NOMO-1 treated with DMSO at 0.1 percent for 48 hours (cell line): ENCODE results near the gene EDEM1.
A peak's percentile ranks its signal among the peaks of the same experiment; 100 is the strongest.
"Not testable (repeated sequence)": the region's sequence is repeated elsewhere in the genome, so short reads cannot be mapped to it uniquely, and the experiment has no call there.

Experiments
- DNase-seq: peaks from one replicate; lab custom pipeline; 2025; ENCODE audit not compliant: unreplicated experiment; lab: John Stamatoyannopoulos, UW

The EDEM1 gene

DNA sequence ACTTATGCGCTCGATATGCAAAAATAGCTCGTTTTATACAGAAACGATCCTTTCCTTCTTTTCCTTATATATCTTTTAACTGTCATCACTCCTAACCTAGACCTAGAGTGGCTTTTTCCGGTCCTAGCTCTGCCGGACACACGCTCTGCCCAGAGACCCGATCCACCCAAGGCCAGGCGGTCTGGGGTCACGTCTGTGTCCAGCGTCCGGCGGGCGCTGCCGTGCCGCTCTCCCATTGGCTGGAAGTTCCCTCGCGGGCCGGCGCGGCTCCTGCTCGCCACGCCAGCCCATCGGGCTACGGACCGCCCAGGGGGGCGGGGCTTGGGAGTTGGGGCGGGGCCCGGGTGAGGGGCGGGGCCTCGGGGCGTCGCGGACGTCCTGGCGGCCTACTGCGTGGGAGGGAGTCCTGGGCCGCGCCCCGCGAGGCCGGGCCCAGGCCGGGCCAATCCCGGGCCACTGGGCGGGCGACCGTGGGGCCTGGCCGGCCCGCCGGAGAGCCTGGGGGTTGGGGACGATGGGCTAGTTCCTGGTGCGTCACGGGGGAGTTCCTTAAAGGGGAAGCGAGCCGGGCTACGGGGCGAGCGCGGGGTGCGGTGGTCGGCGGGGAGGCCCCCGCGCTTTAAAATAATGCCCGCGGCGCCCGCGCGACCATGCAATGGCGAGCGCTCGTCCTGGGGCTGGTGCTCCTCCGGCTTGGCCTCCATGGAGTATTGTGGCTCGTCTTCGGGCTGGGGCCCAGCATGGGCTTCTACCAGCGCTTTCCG is at the start of gene EDEM1:
Gene EDEM1 (plus strand): TSS at position 552 of the 764 bp plus-strand sequence. CDS start 99 bp downstream, at position 651.
- peak; percentile 95 for DNase-seq

DNA sequence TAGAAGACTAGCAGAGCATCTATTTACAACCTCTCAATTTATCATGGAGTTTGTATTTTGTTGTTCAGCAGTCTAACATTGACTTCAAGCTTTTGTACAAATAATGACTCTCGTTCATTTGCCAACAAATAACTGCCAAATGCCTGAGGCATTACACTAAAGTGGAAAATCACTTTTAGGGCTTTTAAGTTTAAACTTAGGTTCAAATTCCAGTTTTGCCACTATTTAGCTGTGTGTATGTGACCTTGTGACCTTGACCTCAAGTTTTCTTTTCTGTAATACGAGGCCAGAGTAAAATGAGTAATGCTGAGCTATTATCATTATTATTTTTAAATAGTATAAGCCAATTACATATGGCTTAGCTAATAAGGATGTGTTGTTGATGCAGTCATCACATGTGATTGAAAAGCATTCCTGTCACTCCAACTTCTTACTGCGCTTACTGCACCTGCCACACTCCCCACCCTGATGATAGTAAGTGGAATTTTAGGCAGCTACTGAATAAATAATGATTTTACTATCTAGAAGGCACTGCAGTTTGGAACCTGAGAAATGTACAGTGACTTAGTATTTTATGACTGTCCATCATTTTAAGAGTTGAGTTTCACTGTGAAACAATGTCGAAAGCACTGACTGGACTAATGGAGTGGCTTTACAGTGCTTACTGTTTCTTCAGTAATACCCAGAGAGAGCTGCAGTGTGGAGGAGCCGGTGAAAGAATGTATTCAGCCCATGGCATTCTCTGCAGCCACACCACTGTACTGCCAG is 49.1 kb upstream of the EDEM1 start:
- DNase-seq: no peak

DNA sequence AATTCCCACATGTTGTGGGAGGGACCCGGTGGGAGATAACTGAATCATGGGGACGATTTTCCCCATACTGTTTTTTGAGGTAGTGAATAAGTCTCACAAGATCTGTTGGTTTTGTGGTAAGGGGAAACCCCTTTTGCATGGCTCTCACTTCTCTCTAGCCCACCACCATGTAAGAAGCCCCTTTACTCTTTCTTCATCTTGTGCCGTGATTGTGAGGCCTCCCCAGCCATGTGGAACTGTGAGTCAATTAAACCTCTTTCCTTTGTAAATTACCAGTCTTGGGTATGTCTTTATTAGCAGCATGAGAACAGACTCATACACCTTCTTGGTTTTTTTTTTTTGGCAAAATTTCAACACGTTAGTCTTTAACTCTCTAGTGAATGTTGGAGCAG is 47.3 kb upstream of the EDEM1 start:
- DNase-seq: no peak

DNA sequence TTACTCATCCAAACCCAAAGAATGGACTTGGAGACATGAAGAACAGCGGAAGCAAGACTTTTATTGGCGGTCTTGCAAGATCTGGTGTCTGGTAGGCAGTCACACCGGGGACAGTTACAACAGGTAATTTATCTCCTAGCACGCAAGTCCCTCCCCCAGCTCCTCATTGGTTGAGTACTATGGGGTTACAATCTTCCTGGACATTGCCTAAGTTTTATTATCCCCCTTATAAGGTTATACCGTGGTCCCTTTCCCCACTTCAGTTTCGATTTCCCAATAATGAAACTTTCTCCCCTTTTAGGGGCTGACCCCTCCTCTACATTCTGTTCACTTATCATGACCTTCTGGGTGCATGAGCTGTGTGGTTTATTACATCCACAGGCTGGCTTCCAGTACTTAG is 46.7 kb upstream of the EDEM1 start:
- peak; percentile 78 for DNase-seq

DNA sequence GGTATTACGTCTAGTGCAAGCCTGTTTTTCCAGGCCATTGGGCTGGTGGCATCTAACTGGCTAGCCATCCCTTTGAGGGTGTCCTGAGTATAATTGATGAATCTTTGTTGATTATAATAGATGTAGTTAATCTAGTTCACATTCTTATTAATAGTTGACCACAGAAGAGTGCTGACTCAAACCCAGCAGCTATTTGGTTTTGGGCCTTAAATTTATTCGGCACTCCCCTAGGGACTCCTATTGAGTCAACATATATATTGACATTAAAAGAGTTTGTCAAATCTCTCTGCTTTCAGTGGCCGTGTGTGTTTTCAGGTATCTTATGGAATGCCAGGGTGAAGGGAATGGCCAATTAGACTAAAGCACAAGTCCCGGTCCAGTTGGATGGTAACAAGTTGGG is 45.7 kb upstream of the EDEM1 start:
- DNase-seq: no peak

DNA sequence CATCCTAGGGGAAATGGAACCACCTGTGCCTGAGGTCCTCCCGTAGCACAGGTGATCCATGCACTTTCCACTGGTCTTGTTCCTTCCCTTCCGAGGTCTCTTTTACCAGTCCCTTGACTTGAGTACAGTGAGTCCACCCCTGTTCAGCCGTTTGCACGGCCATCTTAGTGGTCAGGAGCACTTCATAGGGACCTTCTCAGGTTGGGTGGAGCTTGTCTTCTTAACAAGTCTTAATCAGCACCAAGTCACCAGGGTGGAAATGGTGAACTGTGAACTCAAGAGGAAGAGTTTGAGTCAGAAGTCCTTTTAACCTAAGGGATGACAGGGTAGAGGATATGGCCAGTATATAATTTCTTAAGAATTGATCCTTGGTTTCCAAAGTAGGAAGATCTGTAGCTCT is 44.0 kb upstream of the EDEM1 start:
- no peak for DNase-seq

DNA sequence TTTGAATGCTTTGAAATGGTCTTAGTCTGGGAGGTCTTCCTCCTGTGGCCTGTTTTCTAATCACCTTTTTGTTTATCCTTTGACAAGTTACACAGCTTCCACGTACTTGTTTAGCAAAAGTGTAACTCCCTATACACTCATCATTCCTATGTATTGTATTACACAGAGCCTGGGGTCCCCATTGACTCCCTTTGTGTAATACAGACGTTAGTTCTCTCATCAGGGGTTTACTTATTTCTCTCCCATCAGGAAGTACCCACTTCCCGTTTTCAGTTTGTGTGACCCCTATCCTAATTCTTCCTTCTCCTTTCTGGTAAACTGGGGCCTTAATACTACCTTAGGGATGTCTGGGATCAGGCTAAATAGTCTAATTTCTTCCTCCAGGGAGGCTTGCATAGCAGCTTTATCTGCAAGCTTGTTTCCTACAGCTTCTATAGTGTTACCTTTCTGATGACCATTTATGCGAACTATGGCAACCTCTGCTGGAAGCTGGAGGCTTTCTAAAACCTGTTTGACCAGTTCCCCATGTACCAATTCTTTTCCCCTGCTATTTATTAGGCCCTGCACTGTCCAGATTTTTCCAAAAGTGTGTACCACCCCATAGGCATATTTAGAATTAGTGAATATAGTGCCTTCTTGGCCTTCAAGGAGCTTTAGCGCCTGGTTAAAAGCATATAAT is 43.1 kb upstream of the EDEM1 start:
- DNase-seq: peak; percentile 54

DNA sequence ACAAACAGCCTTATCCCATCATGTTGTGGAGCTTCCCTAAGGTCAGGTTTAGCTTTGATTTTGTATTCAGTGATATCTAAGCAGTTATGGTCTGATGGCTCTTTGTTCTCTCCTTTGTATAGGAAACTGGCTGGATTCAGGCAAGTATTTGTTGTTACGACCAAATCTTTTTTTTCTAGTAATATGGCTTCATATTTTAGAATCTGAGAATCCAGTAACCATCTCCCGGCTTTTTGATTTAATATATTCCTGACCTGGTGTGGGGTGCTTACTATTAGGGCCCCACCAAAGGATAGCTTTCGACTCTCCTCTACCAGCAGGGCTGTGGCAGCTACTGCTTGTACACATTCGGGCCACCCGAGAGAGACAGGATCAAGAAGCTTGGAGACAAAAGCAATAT is 42.4 kb upstream of the EDEM1 start:
- DNase-seq: no peak

DNA sequence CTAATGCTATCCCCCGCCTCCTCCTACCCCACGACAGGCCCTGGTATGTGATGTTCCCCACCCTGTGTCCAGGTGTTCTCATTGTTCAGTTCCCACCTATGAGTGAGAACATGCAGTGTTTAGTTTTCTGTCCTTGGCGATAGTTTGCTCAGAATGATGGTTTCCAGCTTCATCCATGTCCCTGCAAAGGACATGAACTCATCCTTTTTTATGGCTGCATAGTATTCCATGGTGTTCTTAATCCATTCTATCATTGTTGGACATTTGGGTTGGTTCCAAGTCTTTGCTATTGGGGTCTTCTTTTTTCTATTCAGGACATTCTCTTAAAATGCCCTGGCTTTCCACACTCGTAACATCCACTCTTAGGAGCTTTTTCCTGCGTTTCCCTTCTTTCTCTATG is 40.4 kb upstream of the EDEM1 start:
- DNase-seq: not testable (repeated sequence)

DNA sequence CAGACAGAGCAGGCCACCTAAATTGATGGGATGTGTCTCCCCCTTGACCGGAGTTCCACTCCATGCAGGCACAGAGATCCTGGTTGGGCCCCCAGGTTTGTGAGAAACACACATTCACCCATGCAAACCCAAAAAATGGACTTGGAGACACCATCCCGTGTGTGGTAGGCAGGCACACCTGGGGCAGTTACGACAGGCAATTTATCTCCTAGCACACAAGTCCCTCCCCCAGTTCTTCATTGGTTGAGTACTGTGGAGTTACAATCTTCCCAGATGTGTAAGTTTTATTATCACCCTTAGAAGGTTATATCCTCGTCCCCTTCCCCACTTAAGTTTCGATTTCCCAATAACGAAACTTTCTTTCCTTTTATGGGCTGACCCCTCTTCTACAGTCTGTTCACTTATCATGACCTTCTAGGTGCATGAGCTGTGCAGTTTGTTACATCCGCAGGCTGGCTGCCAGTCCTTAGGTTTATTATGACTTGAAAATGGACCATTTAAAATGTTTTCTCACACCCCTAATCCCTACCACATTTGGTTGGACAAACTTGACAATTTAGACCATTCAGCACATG is 38.1 kb upstream of the EDEM1 start:
- DNase-seq: peak; percentile 47

DNA sequence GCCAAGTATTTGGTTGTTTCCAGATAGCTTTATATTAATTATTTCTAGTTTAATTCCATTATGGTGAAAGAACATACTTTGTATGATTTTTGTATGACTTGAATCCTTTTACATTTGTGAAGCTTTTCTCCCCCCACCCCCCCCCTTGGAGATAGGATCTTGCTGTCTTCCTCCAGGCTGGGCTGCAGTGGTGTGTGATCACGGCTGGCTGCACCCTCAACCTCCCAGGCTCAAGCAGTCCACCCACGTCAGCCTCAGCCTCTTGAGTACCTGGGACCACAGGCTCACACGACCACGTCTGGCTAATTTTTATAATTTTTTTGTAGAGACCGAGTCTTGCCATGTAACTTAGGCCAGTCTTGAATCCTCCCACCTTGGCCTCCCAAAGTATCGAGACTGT is 35.9 kb upstream of the EDEM1 start:
- no peak for DNase-seq

DNA sequence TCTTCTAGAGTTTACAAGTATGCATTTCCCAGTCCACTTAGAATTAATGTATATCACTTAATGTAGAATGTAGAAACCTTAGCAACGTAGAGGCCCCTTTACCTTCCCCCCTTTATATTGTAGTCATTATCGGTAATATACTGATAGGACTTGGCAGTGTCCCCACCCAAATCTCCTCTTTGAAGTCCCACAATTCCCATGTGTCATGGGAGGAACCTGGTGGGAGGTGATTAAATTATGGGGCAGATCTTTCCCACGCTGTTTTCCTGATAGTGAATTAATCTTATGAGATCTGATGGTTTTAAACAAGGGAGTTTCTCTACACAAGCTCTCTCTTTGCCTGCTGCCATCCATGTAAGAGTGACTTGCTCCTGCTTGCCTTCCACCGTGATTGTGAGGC is 34.4 kb upstream of the EDEM1 start:
- DNase-seq: no peak

DNA sequence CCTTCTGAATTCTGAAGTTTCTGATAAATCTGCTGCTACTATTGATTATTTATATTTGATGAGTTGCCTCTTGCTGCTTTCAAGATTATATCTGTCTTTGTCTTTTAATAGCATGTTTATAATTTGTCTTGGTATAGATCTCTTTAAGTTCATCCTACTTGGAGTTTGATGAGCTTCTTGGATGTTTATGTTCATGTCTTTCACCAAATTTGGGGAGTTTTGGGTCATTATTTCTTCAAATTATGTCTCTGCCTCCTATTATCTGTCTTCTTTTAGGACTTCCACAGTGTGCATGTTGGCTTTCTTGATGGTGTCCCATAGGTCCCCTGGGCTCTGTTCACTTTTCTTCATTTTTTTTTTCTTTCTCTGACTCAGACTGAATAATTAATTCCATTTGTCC is 32.3 kb upstream of the EDEM1 start:
- DNase-seq: no peak

DNA sequence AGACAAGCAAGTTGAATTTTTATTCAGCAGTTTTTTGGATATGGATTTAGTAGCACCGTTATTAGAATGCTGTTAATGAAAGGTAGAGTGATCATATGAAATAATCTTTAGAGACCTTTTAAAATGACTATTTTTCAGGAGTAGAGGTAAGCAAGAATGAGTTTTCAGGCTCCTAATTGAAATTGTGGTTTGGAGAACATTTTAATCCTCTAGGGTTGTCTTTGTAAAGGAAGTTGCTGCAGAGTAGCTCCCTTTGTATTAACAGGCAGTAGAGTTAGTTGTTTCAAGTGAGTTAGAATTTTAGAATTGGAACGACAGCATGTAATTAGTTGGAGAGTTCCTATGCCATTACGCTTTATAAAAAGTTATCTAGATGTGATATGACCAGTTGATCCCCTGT is 27.2 kb upstream of the EDEM1 start:
- no peak for DNase-seq

DNA sequence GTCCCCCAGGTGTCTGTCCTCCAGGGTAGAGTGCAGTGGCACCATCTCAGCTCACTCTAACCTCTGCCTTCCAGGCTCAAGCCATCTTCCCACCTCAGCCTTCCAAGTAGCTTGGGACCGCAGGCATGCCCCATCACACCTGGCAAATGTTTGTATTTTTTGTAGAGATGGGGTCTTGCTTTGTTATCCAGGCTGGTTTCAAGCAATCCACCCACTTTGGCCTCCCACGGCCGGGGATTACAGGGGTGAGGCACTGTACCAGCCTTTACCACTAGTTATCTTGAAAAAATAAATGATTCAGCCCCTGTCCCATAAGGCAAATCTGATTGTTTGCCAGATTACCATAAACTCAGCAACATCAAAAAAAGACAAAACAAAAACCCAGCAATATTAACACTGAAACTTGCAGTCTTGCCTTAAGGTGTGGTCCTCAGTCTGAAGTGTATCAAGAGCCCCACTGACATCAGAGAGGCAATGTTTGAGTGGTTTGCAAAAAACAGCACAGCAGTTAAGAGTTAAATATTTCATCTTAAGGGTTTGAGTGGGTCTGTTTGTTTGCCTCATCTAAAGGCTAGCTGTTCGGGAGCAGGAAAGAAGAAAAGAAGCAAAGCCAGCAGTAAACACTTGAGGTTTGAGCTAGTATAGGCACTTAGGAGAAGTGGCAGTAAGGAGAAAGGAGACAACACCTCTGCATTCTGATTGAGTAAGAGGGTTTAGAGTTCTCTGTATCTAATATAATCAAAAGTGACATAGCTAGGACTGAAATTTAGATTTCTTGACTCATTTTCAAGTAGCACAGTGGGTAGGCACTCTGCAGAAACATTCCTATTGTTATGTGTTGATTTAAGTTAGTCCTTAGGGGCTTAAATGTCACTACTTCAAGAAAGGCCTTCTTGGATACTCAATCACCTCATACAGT is 26.3 kb upstream of the EDEM1 start:
- no peak for DNase-seq

DNA sequence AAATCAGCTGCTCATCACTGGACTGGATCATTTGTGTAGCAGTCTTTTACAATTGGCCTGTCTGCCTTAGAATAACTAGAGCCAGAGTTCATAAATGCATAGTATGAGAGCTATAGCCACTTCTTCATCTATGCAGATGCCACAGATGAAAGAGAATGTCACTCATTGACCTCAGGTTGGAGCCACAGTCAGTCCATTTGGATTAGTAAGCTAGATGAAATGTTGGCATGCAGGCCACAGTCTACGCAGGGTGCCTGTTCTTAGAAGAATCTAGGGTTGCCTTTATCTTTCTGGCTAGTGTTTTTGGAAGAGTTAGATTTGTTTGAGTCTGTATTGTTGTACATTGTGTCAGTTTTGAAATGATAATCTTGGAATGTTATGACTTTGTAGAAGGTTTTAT is 25.4 kb upstream of the EDEM1 start:
- DNase-seq: no peak

DNA sequence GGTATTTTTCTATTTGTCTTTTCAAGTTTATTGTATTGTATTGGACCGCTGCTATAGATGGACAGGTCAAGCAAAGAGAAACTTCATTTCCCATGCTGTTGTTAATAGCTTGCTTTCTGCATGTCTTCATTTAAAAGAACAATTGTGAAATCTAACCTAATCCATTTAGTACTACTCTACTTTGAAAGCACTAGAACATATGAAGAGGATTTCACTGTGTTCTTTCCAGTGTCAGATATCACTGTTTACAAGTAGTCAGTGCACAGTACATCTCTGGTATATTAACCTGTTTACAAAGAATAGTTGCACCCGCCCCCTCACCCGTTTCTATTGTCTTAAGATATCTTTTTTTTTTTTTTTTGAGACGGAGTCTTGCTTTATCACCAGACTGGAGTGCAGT is 21.8 kb upstream of the EDEM1 start:
- DNase-seq: no peak

DNA sequence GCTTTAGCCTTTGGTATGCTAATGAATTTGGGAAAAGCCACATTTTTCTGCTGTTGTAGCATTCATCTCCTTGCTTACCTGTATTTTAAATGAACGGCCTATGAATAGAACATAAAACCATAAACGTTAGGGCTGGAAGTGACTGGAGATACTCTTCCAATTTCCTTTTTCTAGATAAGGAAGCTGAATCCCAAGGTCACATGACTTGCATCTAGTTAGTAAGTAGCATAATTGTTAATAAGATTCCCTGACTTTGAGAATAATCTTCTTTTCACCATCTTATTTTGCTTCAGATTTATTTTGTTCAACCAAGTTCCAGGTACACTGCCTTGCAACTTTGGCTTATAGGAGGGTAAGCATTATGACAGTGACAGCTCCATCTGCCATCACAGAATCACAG is 20.7 kb upstream of the EDEM1 start:
- no peak for DNase-seq

DNA sequence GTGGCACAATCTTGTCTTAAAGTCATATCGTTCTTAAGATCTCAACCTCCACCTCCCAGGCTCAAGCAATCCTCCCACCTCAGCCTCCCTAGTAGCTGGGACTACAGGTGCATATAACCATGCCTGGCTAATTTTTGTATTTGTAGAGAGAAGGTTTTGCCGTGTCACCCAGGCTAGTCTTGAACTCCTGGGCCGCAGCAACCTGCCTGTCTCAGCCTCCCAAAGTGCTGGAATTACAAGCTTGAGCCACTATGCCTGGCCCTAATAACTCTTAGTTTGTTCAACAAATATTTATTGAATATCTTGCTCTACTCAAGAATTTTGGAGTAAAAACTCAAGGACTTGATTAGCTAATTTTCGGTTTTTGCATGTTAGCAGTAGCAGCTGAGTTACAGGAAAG is 19.4 kb upstream of the EDEM1 start:
- DNase-seq: no peak

DNA sequence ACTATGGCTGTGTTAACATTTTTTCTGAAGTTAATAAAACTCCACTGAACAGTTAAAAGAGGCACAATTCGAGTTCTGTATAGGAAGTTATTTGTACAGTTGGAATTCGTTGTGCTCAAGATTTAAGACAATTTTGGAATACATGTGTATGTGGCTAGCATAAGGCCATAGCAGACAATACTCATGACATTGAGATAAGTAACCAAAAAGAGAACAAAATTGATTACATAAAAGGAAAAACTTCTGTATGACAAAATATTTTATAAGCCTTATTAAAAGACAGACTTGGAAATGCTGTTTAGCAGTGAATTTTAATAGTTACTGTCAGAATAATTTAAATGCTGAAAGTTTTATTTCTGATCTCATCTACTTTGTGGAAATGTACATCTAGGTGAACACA is 17.7 kb upstream of the EDEM1 start:
- no peak for DNase-seq

DNA sequence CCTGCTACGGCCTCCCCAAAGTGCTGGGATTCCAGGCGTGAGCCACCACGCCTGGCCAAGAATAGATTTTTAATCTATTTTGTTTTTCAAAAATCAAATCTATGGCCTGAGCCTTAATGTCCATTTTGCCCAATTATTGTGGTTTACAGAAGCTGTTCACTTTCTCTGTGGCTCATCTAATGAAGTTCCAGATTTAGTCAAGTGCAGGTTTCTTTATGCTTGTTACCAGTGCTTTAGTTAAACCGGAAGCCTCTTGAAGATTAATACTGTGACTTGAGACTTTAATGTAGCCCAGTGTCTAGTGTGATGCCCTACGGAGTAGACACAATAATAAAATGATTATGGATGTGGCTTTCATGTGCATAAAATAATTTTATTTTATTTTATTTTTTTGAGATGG is 16.5 kb upstream of the EDEM1 start:
- DNase-seq: no peak
